ENCODE results near the gene RDX.

GRCh38 chr11:110250168-110250567 is 46.2 kb downstream of the RDX start:
- TF ChIP-seq CTCF (conservative IDR thresholded peaks at IDR 0.05; ENCODE audit: low read length): no peak
- no peak for TF ChIP-seq EZH2phosphoT487 (IDR thresholded peaks at IDR 0.05; ENCODE audit: borderline replicate concordance, low read depth, low read length)

Measured in OCI-LY7 (cell line).